ENCODE results near the gene PLEKHA3.

GRCh38 chr2:178477443-178478129, 2.7 kb upstream of the PLEKHA3 start:
- no peak for TF ChIP-seq CTCF (IDR thresholded peaks at IDR 0.05; ENCODE audit: low read length)
- no peak for TF ChIP-seq EZH2 (IDR thresholded peaks at IDR 0.05; ENCODE audit: borderline replicate concordance, low read length)

Measured in OCI-LY1 (cell line).